Suprapubic skin (tissue), 4 donors: ENCODE data around the gene KSR1. TPM values are rescaled to one million over a fixed set of nuclear protein-coding genes. Genes with fewer than 3 reads are reported as not detected.
"Not testable (repeated sequence)": the region's sequence is repeated elsewhere in the genome, so short reads cannot be mapped to it uniquely, and the experiment has no call there.

ENCODE experiments used
- DNase-seq, 2 donors: peaks; one replicate each; pipeline ENCODE4 v3.0.0-alpha.2; 2019; ENCODE audit warnings: low spot score in 2 of 2
- H3K27ac ChIP-seq: fragments of 200-600 bp; sonication (generic); one replicate; pipeline ENCODE4 v1.5.1; 2019
- H3K27me3 ChIP-seq: fragments of 200-600 bp; sonication (generic); one replicate; pipeline ENCODE4 v1.5.1; 2019
- H3K36me3 ChIP-seq: fragments of 200-600 bp; sonication (generic); one replicate; pipeline ENCODE4 v1.5.1; 2019
- H3K4me1 ChIP-seq: fragments of 200-600 bp; sonication (generic); one replicate; pipeline ENCODE4 v1.5.1; 2019
- H3K4me3 ChIP-seq: fragments of 200-600 bp; sonication (generic); one replicate; pipeline ENCODE4 v1.5.1; 2019; ENCODE audit warnings: mild to moderate bottlenecking
- H3K9me3 ChIP-seq: fragments of 200-600 bp; sonication (generic); one replicate; pipeline ENCODE4 v1.5.1; 2019
- CTCF ChIP-seq, 2 donors: fragments of 200-600 bp in 1 of 2; fragments of 450-650 bp in 1 of 2; sonication (generic) in 1 of 2; IDR thresholded peaks; one replicate each; pipeline ENCODE4 v1.5.1; 2016 to 2019; ENCODE audit warnings: antibody characterized with exemption in 2 of 2, mild to moderate bottlenecking in 1 of 2, moderate library complexity in 1 of 2
- EP300 ChIP-seq: sonication (generic); formaldehyde crosslinking; IDR thresholded peaks from one replicate; pipeline ENCODE4 v1.6.1; 2017; ENCODE audit warnings: antibody characterized with exemption
- POLR2A ChIP-seq, 2 donors: fragments of 450-650 bp; IDR thresholded peaks; one replicate each; pipeline ENCODE4 v1.6.1; 2017; ENCODE audit warnings: antibody characterized with exemption in 2 of 2, mild to moderate bottlenecking in 2 of 2, moderate library complexity in 2 of 2
- POLR2AphosphoS5 ChIP-seq, 3 donors: sonication (generic); formaldehyde crosslinking; IDR thresholded peaks; one replicate each; pipeline ENCODE4 v1.6.1; 2017; ENCODE audit warnings: antibody characterized with exemption in 3 of 3
- WGBS: methylation state at CpG from one replicate; pipeline ENCODE4 v1.1.5; 2018; 5-methylcytosine and 5-hydroxymethylcytosine counted together
- total RNA-seq, 4 donors: library from RNA; depleted of rRNA; stranded (reverse); fragments of >200 nt; gene quantifications; one replicate each; pipeline ENCODE4 v1.1.0, GENCODE V29; 2016

Gene KSR1
- total RNA-seq, 4 donors from 2014 or later, result 38.1 to 54.0 (median 49.5) TPM

GRCh38 chr17:27462714-27463113 lies 6.5 kb downstream of the KSR1 start:
- H3K4me1 ChIP-seq, result peaks cover 47% of the 10 kb centered on the region
- WGBS, result 86% methylated on average over 3 of the region's 3 CpGs

GRCh38 chr17:27463235-27463677 lies 7.0 kb downstream of the KSR1 start:
- Histone ChIP-seq H3K27me3 (no peaks in the 10 kb centered on the region), H3K4me1 (peaks cover 42% of the 10 kb centered on the region), H3K9me3 (no peaks in the 10 kb centered on the region), H3K4me3 (no peak overlapping the region), H3K27ac (no peak overlapping the region), H3K36me3 (no peaks in the 10 kb centered on the region)
- WGBS, result 100% methylated on average over 4 of the region's 4 CpGs
- no peak for DNase-seq
- no peak for TF ChIP-seq POLR2AphosphoS5 (IDR thresholded peaks at IDR 0.05)
- no peak for TF ChIP-seq EP300
- TF ChIP-seq CTCF (IDR thresholded peaks at IDR 0.05), result no peak
- TF ChIP-seq POLR2A (IDR thresholded peaks at IDR 0.05), result no peak

More at GRCh38 chr17:27462714-27463113, 6.5 kb downstream of the KSR1 start:
- DNase-seq, result no peak
- TF ChIP-seq CTCF (IDR thresholded peaks at IDR 0.05), result no peak
- no peak for TF ChIP-seq POLR2A (IDR thresholded peaks at IDR 0.05)
- TF ChIP-seq EP300, result no peak
- TF ChIP-seq POLR2AphosphoS5 (IDR thresholded peaks at IDR 0.05), result no peak
- Histone ChIP-seq H3K4me3 (no peak overlapping the region), H3K36me3 (no peaks in the 10 kb centered on the region), H3K27me3 (no peaks in the 10 kb centered on the region), H3K27ac (no peak overlapping the region), H3K9me3 (no peaks in the 10 kb centered on the region)

DNA sequence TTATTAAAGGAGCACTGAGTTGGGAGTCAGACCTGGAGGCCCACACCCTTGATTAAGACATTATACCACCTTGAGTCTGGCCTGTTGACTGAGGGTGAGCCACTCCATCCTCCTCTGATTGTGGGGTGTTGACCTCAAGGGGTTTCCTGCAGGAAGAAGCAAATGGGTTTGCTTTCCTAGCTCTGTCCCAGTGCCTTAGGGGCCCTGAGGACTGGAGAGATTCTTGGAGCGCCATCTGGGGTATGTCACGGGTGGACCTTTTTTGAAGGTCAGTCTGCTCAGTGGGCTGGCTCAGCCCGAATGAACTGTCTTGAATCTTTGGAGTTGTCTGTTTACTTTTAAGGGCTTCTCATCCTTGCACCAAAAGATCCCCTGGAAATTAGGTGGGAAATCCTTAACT lies 7.8 kb downstream of the KSR1 start:
- DNase-seq, H3K9me3 ChIP-seq, H3K36me3 ChIP-seq, H3K27ac ChIP-seq, H3K4me3 ChIP-seq, H3K27me3 ChIP-seq: not testable (repeated sequence)
- H3K4me1 ChIP-seq, result peaks cover 35% of the 10 kb centered on the region
- WGBS, result 94% methylated on average over 3 of the region's 3 CpGs

- 100% methylated on average over 1 of the region's 1 CpG for WGBS
- no peaks in the 10 kb centered on the region for H3K36me3 ChIP-seq
- no peaks in the 10 kb centered on the region for H3K27me3 ChIP-seq
- TF ChIP-seq POLR2AphosphoS5 (IDR thresholded peaks at IDR 0.05), result no peak
- DNase-seq, result no peak
- H3K27ac ChIP-seq, result no peak overlapping the region
- H3K9me3 ChIP-seq, result no peaks in the 10 kb centered on the region
- H3K4me1 ChIP-seq, result peaks cover 35% of the 10 kb centered on the region
- no peak overlapping the region for H3K4me3 ChIP-seq
These were observed 8.2 kb downstream of the KSR1 start for GRCh38 chr17:27464431-27464830.

GRCh38 chr17:27465875-27466274 lies 9.6 kb downstream of the KSR1 start:
- 87% methylated on average over 2 of the region's 2 CpGs for WGBS
- not testable (repeated sequence) for H3K4me3 ChIP-seq, H3K36me3 ChIP-seq, DNase-seq, H3K27me3 ChIP-seq, H3K9me3 ChIP-seq, H3K27ac ChIP-seq
- H3K4me1 ChIP-seq, result peaks cover 25% of the 10 kb centered on the region

DNA sequence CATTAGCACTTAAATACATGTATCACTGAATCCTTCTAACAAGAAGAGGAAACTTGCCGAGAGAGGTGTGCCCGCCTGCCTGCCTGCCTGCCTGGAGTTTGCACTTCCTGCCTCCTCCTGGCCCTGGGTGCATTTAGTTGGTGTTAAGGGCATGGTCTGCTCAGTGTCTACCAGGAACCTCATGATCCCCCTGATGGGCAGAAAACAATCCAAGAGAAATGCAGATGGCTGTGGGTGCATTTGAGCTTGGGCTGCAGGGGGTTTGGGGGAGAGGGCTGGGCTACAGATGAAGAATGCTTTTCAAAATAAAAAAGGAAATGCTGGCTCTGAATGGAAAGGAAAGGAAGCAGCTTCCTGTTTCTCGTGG lies 10.1 kb downstream of the KSR1 start:
- Histone ChIP-seq H3K27ac (no peak overlapping the region), H3K4me1 (peaks cover 25% of the 10 kb centered on the region), H3K27me3 (no peaks in the 10 kb centered on the region), H3K4me3 (no peak overlapping the region), H3K9me3 (no peaks in the 10 kb centered on the region), H3K36me3 (no peaks in the 10 kb centered on the region)
- no peak for TF ChIP-seq POLR2AphosphoS5 (IDR thresholded peaks at IDR 0.05)
- 73% methylated on average over 3 of the region's 3 CpGs for WGBS
- DNase-seq, result no peak

DNA sequence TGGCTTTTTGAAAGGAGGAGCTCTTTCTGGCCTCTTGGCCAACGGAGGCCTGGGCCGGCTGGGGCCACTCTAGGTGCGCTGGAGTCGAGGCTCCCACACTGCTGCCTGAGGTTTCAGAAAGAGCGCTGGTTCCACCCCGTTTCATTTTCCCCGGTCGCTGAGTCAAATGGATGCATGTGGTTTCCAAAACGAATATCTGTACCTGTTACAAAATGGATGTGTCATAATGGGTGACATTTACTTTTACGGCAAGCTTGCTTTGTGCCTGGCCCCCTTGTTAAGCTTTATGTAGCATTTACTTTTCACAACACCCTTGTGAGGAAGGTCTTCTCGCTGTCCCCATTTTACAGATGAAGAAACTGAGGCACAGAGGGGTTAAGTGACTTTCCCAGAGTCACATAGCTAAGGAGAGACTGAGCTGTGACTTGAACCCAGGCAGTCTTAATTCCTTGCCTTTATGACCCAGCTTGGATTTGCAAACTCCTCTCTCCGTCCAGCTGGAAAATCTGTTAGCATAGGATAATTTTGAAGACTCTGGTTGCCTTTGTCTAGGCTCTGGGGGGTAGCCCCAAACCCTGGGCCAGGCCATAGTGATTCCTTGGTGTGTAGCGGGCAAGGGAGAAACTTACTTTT lies 10.6 kb downstream of the KSR1 start:
- no peak for TF ChIP-seq EP300
- TF ChIP-seq CTCF (IDR thresholded peaks at IDR 0.05), result no peak
- TF ChIP-seq POLR2AphosphoS5 (IDR thresholded peaks at IDR 0.05), result no peak
- TF ChIP-seq POLR2A (IDR thresholded peaks at IDR 0.05), result no peak
- no peak overlapping the region for H3K4me3 ChIP-seq
- H3K4me1 ChIP-seq, result peaks cover 25% of the 10 kb centered on the region

More for the DNA sequence above, 10.6 kb downstream of the KSR1 start:
- Histone ChIP-seq H3K36me3 (no peaks in the 10 kb centered on the region), H3K27ac (no peak overlapping the region), H3K27me3 (no peaks in the 10 kb centered on the region), H3K9me3 (no peaks in the 10 kb centered on the region)
- 79% methylated on average over 13 of the region's 13 CpGs for WGBS
- no peak for DNase-seq
